ENCODE measurements around the gene C1QTNF5.

Gene C1QTNF5

DNA sequence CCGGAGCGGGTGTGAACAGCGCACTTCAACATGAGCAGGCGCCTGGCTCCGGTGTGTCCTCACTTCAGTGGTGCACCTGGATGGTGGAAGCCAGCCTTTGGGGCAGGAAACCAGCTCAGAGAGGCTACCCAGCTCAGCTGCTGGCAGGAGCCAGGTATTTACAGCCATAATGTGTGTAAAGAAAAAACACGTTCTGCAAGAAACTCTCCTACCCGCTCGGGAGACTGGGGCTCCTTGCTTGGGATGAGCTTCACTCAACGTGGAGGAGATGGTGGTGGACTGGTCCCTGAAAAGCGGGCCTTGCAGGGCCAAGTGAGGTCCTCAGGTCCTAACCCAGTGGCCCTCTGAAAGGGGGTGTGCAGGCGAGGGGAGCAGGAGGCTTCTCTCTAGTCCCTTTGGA is 31.3 kb downstream of the C1QTNF5 start:
- TF ChIP-seq, protein P1, sequence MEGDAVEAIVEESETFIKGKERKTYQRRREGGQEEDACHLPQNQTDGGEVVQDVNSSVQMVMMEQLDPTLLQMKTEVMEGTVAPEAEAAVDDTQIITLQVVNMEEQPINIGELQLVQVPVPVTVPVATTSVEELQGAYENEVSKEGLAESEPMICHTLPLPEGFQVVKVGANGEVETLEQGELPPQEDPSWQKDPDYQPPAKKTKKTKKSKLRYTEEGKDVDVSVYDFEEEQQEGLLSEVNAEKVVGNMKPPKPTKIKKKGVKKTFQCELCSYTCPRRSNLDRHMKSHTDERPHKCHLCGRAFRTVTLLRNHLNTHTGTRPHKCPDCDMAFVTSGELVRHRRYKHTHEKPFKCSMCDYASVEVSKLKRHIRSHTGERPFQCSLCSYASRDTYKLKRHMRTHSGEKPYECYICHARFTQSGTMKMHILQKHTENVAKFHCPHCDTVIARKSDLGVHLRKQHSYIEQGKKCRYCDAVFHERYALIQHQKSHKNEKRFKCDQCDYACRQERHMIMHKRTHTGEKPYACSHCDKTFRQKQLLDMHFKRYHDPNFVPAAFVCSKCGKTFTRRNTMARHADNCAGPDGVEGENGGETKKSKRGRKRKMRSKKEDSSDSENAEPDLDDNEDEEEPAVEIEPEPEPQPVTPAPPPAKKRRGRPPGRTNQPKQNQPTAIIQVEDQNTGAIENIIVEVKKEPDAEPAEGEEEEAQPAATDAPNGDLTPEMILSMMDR (IDR thresholded peaks at IDR 0.05; ENCODE audit: low read depth, low read length): no peak
- no peak for DNase-seq (ENCODE audit: low read depth in 2 of 2)

DNA sequence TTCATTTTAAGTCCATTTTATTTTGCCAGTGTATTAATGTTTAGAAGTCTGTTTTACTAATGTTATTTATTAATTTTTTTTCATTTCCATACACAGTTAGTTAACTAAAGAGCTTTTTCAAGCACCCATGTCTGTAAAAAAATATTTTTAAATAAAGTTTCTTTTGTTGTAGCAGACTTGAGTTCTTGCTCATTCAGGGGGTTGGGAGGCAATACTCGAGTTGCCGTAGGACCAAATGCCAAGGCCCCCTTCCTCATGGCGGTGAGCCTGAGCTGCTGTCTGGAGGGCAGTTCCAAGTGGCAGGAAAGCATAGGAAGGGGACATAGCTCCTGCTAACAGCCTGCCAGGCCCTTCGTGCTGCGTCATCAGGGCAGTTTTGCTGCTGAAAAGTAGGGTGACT is 32.7 kb downstream of the C1QTNF5 start:
- DNase-seq (ENCODE audit: low read depth in 2 of 2): no peak
- H3K4me3 ChIP-seq (replicated peaks in 1 of 2; ENCODE audit: low read depth in 2 of 2, low read length in 2 of 2): no peak overlapping the region
- TF ChIP-seq, protein P1 (IDR thresholded peaks at IDR 0.05; ENCODE audit: low read depth, low read length): no peak

More for the DNA sequence above, 31.3 kb downstream of the C1QTNF5 start:
- H3K4me3 ChIP-seq (replicated peaks in 1 of 2; ENCODE audit: low read depth in 2 of 2, low read length in 2 of 2): no peak overlapping the region

DNA sequence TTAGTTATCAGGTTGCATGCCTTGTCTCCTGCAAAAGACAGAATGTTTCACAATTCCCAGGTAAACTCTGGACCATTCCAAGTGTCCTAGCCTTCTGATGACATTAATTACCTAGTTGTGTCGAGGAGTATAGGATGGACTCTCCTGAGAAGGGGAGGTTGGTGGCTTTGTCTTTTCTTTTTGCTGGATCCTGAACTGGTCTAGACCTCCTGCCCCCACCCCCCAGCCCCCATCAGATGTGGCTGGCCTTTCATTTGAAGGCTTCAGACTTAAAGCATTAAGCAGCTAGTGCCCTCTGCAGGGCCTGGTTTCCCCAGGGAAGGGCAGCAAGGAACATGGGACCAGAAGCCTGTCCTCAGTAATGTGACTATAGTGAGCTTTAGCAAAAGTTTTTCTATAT is 33.5 kb downstream of the C1QTNF5 start:
- TF ChIP-seq, protein P1 (IDR thresholded peaks at IDR 0.05; ENCODE audit: low read depth, low read length): no peak
- no peak overlapping the region for H3K4me3 ChIP-seq (replicated peaks in 1 of 2; ENCODE audit: low read depth in 2 of 2, low read length in 2 of 2)
- DNase-seq (ENCODE audit: low read depth in 2 of 2): no peak

DNA sequence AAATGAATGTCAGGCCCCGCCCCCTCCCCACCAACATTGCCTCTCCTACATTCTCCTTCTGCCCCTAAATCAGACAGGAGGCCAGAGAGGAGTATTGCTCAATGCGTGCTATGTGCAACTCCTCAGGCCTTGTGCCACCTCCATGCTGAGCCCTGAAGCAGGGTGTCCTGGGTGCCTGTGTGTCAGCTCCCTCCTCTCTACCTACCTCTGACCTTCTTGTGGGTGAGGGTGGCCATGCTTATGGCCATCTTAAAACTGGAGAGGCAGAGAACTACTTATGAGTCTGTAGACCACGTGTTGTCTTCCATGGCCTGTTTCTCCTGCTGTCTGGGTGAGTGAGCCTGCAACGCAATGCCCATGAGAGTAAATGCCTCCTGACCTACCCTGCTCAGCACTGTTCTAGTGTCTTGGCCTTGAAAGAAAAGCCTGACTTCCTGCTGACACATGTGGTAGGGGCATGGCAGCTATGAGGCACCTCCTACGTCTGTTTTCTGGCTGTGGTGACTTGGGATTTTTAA is 34.3 kb downstream of the C1QTNF5 start:
- DNase-seq (ENCODE audit: low read depth in 2 of 2): peak; percentile 57 to 90

DNA sequence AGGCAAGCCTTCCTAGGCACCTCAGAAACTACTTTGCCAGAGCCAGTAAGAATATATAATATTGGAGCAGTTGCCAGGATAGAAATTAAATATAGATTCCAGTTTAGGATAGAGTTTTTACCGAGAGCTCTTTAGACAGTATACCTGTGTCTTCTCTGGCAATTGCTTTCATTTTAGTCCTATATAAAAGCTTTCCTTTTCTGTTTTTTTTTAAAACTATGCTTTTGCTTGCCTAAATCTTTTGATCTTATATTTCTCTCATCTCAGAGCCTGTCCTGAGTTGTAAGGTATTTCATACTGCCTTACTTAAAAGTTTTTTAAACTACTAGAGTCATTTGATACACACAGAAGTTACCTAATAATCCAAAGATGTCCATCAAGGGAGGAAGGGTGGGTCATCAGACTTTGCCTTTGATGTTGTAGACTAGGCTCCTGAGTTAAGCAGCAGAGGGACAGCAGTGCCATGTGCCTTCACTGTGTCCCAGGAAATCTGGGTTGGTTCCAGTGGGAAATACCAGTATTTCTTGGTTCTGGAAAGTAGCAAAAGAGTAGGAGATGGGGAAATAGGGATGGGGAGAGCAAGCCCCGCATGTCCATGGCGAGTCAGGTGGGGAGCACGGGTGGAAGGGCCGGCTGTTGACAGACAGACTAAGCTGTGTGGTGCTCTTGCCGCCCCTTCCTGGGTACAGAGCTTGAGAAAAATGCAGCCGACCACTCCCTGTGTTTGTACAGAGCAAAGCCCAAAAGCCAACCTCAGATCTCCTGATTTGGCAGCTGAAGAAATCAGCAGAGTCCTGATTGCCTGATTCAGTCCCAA is 34.9 kb downstream of the C1QTNF5 start:
- TF ChIP-seq, protein P1 (IDR thresholded peaks at IDR 0.05; ENCODE audit: low read depth, low read length): no peak
- no peak for DNase-seq (ENCODE audit: low read depth in 2 of 2)
- H3K4me3 ChIP-seq (replicated peaks in 1 of 2; ENCODE audit: low read depth in 2 of 2, low read length in 2 of 2): no peak overlapping the region

More for the DNA sequence above, 34.3 kb downstream of the C1QTNF5 start:
- TF ChIP-seq, protein P1 (IDR thresholded peaks at IDR 0.05; ENCODE audit: low read depth, low read length): no peak
- H3K4me3 ChIP-seq (replicated peaks in 1 of 2; ENCODE audit: low read depth in 2 of 2, low read length in 2 of 2): no peak overlapping the region

DNA sequence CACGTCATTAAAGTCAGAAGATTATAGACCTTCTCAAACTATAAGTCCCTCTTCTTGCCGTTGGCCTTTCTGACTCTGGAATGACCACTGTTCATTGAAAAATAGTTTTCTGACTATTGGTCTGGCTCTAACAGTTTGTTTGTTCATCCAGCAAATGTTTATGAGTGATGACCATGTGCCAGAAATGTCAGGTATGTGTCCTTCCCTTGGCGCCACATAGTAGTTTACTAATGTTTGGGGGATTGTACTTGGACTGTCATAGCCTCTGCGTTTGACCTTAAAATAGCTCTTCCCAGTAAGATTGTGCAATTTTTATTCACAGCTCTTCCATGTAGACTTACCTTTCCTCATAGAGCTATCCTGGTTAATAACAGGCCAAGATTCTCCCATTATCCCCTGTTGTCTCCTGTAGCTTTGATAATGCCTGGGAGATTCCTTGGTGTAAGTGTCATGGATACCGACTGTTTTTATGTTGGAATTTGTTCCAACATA is 37.4 kb downstream of the C1QTNF5 start:
- TF ChIP-seq, protein P1 (IDR thresholded peaks at IDR 0.05; ENCODE audit: low read depth, low read length): no peak
- H3K4me3 ChIP-seq (replicated peaks in 1 of 2; ENCODE audit: low read depth in 2 of 2, low read length in 2 of 2): no peak overlapping the region
- no peak for DNase-seq (ENCODE audit: low read depth in 2 of 2)

Data from cardiac fibroblast (primary cell).